Thyroid gland (tissue), 4 donors: ENCODE results near the gene CTPS1. TPM values are rescaled to one million over a fixed set of nuclear protein-coding genes. Genes with fewer than 3 reads are reported as not detected.

Source experiments
- DNase-seq, 2 donors: peaks; one replicate each; pipeline ENCODE4 v3.0.0-alpha.2; 2019
- H3K27ac ChIP-seq, 3 donors: fragments of 200-600 bp; sonication (generic); 1 replicate in 2 of 3; 2 replicates in 1 of 3; pipeline ENCODE4 v1.5.1; 2016 to 2019; ENCODE audit warnings: mild to moderate bottlenecking in 1 of 3, moderate library complexity in 1 of 3
- H3K27me3 ChIP-seq: fragments of 200-600 bp; sonication (generic); one replicate; pipeline ENCODE4 v1.5.1; 2019
- H3K36me3 ChIP-seq, 2 donors: fragments of 200-600 bp; sonication (generic); one replicate each; pipeline ENCODE4 v1.5.1; 2016 to 2019
- H3K4me1 ChIP-seq, 2 donors: fragments of 200-600 bp; sonication (generic); one replicate each; pipeline ENCODE4 v1.5.1; 2017 to 2019
- H3K4me3 ChIP-seq, 3 donors: fragments of 200-600 bp; sonication (generic); replicated peaks in 1 of 3; 1 replicate in 2 of 3; 2 replicates in 1 of 3; pipeline ENCODE4 v1.5.1; 2016; ENCODE audit warnings: mild to moderate bottlenecking in 1 of 3
- H3K9me3 ChIP-seq: fragments of 200-600 bp; sonication (generic); one replicate; pipeline ENCODE4 v1.5.1; 2017
- CTCF ChIP-seq, 6 experiments: fragments of 200-600 bp in 3 of 6; fragments of 450-650 bp in 3 of 6; sonication (generic) in 3 of 6; IDR thresholded peaks; one replicate each; pipeline ENCODE4 v1.5.1; 2016 to 2019; ENCODE audit warnings: antibody characterized with exemption in 6 of 6, mild to moderate bottlenecking in 2 of 6, inconsistent platforms in 1 of 6, moderate library complexity in 1 of 6
- POLR2A ChIP-seq, 2 donors: fragments of 450-650 bp; IDR thresholded peaks; one replicate each; pipeline ENCODE4 v1.6.1; 2017; ENCODE audit warnings: antibody characterized with exemption in 2 of 2, mild to moderate bottlenecking in 2 of 2, moderate library complexity in 1 of 2
- WGBS, 2 donors: methylation state at CpG; one replicate each; pipeline ENCODE4 v1.1.5; 2017; 5-methylcytosine and 5-hydroxymethylcytosine counted together
- intact Hi-C: fragments of 100-400 bp; cut with DNase I; formaldehyde crosslinking; loops from one replicate; pipeline ENCODE4 v1.15.1; 2023
- total RNA-seq, 4 donors: library from RNA; depleted of rRNA; stranded (reverse); fragments of >200 nt; gene quantifications; one replicate each; pipeline ENCODE4 v1.2.3, GENCODE V29; 2016

Gene CTPS1
- total RNA-seq, 4 donors from 2014 or later, result 10.1 to 20.3 (median 11.8) TPM

GRCh38 chr1:40980453-40981121 is 1.1 kb downstream of the CTPS1 start:
- peak overlapping the region in 2 of 3 donors; percentile 31 to 69 for H3K4me3 ChIP-seq
- intact Hi-C loops, result no loop called here
- 47 to 53% methylated on average over 25 to 27 of the region's 27 CpGs for WGBS, 2 donors
- peaks cover 32 to 50% of the 10 kb centered on the region in 2 donors for H3K4me1 ChIP-seq
- no peaks in the 10 kb centered on the region for H3K27me3 ChIP-seq
- TF ChIP-seq CTCF (IDR thresholded peaks at IDR 0.05), result no peak
- no peak for TF ChIP-seq POLR2A (IDR thresholded peaks at IDR 0.05)
- H3K27ac ChIP-seq, result peak overlapping the region in 2 of 3 donors; percentile 94 to 96
- H3K36me3 ChIP-seq, result no peaks in the 10 kb centered on the region
- no peak for DNase-seq
- H3K9me3 ChIP-seq, result no peaks in the 10 kb centered on the region

- intact Hi-C loops, result no loop called here
- Histone ChIP-seq H3K4me3 (no peak overlapping the region), H3K27ac (peak overlapping the region in 1 of 3 donors; percentile 64), H3K36me3 (no peaks in the 10 kb centered on the region), H3K9me3 (no peaks in the 10 kb centered on the region), H3K27me3 (no peaks in the 10 kb centered on the region), H3K4me1 (peaks cover 44 to 62% of the 10 kb centered on the region in 2 donors)
- 70 to 76% methylated on average over 14 of the region's 14 CpGs for WGBS, 2 donors
- DNase-seq, result no peak
- TF ChIP-seq POLR2A (IDR thresholded peaks at IDR 0.05), result no peak
- no peak for TF ChIP-seq CTCF (IDR thresholded peaks at IDR 0.05)
Measured at GRCh38 chr1:40981691-40982448, 2.4 kb downstream of the CTPS1 start.

GRCh38 chr1:40982721-40983120 is 3.2 kb downstream of the CTPS1 start:
- Histone ChIP-seq H3K4me1 (peaks cover 48 to 71% of the 10 kb centered on the region in 2 donors), H3K27ac (peak overlapping the region in 1 of 3 donors; percentile 64), H3K9me3 (no peaks in the 10 kb centered on the region), H3K36me3 (no peaks in the 10 kb centered on the region), H3K27me3 (no peaks in the 10 kb centered on the region), H3K4me3 (no peak overlapping the region)
- 38 to 48% methylated on average over 1 of the region's 1 CpG for WGBS, 2 donors
- DNase-seq, result no peak
- intact Hi-C loops, result no loop called here
- no peak for TF ChIP-seq CTCF (IDR thresholded peaks at IDR 0.05)
- TF ChIP-seq POLR2A (IDR thresholded peaks at IDR 0.05), result no peak

GRCh38 chr1:40983286-40983685 is 3.8 kb downstream of the CTPS1 start:
- H3K4me1 ChIP-seq, result peaks cover 48 to 71% of the 10 kb centered on the region in 2 donors
- no peak for DNase-seq
- H3K36me3 ChIP-seq, result no peaks in the 10 kb centered on the region
- TF ChIP-seq POLR2A (IDR thresholded peaks at IDR 0.05) (no peak), CTCF (IDR thresholded peaks at IDR 0.05) (no peak)
- 81 to 88% methylated on average over 1 of the region's 1 CpG for WGBS, 2 donors
- intact Hi-C loops, result no loop called here
- H3K27me3 ChIP-seq, result no peaks in the 10 kb centered on the region
- peak overlapping the region in 1 of 3 donors; percentile 64 for H3K27ac ChIP-seq
- no peak overlapping the region for H3K4me3 ChIP-seq
- no peaks in the 10 kb centered on the region for H3K9me3 ChIP-seq

- 87 to 91% methylated on average over 2 of the region's 2 CpGs for WGBS, 2 donors
- H3K9me3 ChIP-seq, result no peaks in the 10 kb centered on the region
- H3K36me3 ChIP-seq, result peaks cover 0 to 4% of the 10 kb centered on the region in 2 donors
- no peaks in the 10 kb centered on the region for H3K27me3 ChIP-seq
- peak overlapping the region in 1 of 3 donors; percentile 87 for H3K27ac ChIP-seq
- H3K4me3 ChIP-seq, result no peak overlapping the region
- peaks cover 45 to 67% of the 10 kb centered on the region in 2 donors for H3K4me1 ChIP-seq
- DNase-seq, result no peak
- intact Hi-C loops, result no loop called here
- TF ChIP-seq POLR2A (IDR thresholded peaks at IDR 0.05) (no peak), CTCF (IDR thresholded peaks at IDR 0.05) (no peak)
Measured at GRCh38 chr1:40984066-40984465, 4.6 kb downstream of the CTPS1 start.
